Gastrocnemius medialis (tissue), 4 donors: ENCODE results near the gene NSUN7.

Source experiments
- CTCF ChIP-seq, 5 experiments: fragments of 450-650 bp in 3 of 5; fragments of 200-600 bp in 2 of 5; sonication (generic) in 2 of 5; IDR thresholded peaks in 4 of 5; conservative IDR thresholded peaks in 1 of 5; 1 replicate in 4 of 5; 2 replicates in 1 of 5; pipeline ENCODE4 v1.5.1; 2016 to 2019; ENCODE audit warnings: antibody characterized with exemption in 5 of 5, mild to moderate bottlenecking in 3 of 5, moderate library complexity in 3 of 5
- POLR2A ChIP-seq, 2 donors: fragments of 450-650 bp; IDR thresholded peaks; one replicate each; pipeline ENCODE4 v1.6.1; 2017; ENCODE audit warnings: antibody characterized with exemption in 2 of 2, mild to moderate bottlenecking in 2 of 2, moderate library complexity in 2 of 2

GRCh38 chr4:40822420-40823166, 72.8 kb downstream of the NSUN7 start:
- TF ChIP-seq POLR2A (IDR thresholded peaks at IDR 0.05) = no peak
- TF ChIP-seq CTCF (IDR thresholded peaks at IDR 0.05 in 4 of 5, conservative IDR thresholded peaks at IDR 0.05 in 1 of 5) = no peak
